Measurements from ENCODE around the gene RTN4RL1.

RTN4RL1 gene

DNA sequence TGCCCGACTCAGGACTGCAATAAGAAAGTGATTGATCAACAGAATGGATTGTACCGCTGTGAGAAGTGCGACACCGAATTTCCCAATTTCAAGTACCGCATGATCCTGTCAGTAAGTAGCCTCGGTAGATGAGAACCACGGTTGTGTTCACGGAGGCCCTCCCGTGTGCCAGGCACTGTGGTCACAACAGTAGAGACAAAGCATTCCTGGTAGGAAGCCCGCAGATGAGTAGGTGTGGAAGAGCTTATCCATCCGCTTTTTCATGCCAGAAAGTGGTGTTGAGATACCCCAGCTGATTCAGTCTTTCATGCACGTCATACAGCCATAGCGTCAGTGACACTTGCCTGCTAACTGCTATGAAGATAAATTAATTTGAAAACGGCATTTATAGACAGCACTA is 136.4 kb downstream of the RTN4RL1 start:
- DNase-seq: no peak

All from stimulated activated CD8-positive, alpha-beta memory T cell treated with anti-CD3 and anti-CD28 coated beads, Interleukin-4, amount 100 ng/mL, for 48 hours (primary cell).